Activated CD8-positive, alpha-beta memory T cell treated with anti-CD3 and anti-CD28 coated beads, Interleukin-2, amount 50 U/mL, for 1 hour (primary cell): ENCODE measurements around the gene BFSP1.

Experiments used
- DNase-seq: peaks from one replicate; pipeline ENCODE4 v3.0.0-alpha.2; 2020; ENCODE audit errors: extremely low read depth

Gene BFSP1

DNA sequence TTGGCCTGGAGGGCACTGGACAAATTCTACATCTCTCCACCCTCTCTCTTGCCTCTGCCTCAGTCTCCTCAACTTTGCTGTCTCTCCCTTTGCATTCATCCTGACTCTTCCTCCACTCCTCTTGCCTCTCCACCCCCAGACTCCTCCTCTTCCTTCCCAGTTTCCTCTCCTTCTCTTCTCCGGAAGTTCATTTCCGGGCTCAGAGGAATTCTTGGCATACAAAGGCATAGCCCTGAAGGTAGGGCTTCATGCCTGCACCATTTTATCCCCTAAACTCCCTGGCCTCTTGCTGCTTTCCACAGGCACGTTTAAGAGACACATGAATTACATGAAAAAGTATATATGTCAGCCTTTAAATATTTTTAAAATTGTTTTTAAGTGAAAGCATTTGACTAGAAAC is 10.6 kb downstream of the BFSP1 start:
- no peak for DNase-seq

DNA sequence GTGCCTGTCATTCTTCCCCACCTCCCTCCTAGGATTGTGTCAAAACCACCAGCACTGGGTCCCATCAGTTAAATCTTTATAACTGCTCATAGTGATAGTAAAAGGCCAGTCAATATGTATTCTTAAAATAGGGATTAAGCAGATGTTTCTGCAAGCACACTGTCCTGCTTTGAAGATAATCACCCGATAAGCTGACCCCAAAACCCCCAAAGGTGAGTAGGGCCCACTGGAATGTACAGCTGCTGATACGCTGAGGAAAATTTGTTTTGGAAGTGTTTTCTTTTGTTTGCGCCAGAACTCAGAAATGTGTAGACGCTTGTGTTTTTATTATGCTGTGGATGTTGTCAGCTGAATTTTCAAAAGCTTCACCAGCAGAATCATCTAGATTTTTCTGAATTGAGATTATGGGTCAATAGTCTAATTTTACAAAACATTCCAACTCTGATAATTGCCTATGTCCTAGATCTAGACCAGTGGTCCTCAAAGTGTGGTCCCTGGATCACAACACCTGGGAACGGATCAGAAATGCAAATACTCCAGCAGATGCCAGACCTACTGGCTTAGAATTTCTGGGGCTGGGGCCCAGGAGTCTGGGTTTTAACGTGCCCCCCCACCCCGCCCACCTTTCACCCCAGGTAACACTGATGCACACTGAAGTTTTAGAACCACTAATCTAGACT is 11.4 kb downstream of the BFSP1 start:
- no peak for DNase-seq

DNA sequence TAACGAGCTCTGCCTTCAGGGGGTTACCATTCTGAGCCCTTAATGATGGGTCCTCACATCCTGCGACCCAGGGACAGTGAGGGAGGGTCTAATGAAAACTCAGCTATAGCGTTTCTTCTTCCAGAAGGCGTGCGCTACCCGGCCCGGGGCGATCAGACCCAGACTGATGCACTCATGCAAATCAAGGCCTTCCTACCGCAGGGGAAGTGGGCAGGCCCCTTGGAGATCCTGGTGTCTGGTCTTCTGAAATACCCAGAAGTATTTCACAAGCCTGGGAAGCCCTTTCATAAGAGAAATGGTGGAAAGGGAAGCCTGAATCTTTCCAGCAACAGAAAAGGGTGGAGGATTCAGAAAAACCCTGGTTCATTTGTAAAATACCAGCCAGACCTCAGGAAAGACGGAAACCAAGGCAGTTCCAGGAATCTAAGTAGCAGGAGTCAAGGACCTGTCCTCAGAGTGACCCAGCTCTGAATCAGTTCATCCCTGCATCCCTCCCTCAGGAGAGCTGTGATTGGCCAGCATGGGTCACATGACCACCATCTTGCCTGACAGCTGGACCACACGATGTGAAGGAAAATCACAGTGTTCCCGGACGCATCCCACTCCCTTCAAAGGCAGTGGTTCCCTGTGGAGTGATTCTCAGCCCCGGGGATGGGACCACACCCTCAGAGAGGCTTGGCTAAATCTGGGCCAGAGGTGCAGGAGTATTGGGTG is 12.7 kb downstream of the BFSP1 start:
- DNase-seq = no peak

DNA sequence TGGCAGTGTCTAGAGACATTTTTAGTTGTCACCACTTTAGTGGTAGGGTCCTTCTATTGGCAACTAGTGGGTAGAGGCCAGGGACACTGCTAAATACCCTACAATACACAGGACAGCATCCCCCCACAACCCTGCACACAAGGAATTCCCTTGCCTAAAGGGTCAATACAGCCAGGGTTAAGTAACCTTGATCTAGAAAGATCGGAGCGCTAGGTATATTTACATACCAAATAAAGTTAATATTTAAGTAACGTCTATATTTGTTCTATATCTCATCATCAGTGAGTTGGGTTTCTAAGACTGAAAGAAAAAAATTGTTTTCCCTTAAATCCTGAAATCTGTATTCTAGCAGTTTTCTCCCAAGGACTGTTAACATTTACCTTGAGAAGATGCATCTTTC is 16.1 kb downstream of the BFSP1 start:
- DNase-seq = no peak

DNA sequence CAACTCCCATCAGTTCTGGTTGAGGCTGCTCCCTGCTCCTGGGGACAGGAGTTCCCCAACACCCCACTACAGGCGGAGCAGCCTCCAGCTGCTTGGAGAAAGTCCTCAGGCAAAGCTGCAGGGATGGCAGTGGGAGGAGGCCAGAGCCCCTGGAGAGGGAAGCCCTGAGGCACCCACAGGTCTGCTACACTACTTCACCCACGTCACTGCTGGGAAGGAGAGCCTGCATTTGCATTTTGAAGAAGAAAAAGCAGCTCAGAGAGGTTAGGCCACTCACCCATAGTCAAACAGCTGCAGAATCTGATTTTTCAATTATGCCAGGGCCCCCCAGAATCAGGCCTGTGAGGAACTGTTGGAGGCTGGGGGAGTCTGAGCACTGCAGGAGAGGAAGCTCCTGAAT is 17.2 kb downstream of the BFSP1 start:
- DNase-seq = no peak

DNA sequence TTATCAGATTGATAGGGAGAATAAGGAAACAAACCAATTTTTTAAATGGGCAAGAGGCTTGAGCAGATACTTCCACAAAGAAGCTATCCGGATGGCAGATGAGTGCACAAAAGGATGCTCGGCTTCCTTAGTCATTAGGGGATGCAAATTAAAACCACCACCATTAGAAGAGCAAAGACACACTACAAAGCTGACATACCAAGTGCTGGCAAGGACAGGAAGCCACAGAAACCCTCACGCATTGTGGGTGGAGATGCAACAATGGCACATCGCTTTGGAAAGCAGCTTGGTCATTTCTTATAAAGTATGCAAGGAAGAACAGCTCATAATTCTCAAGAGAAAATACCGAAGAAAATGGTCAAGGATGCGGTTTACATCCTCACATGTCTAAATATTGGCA is 19.8 kb downstream of the BFSP1 start:
- no peak for DNase-seq

DNA sequence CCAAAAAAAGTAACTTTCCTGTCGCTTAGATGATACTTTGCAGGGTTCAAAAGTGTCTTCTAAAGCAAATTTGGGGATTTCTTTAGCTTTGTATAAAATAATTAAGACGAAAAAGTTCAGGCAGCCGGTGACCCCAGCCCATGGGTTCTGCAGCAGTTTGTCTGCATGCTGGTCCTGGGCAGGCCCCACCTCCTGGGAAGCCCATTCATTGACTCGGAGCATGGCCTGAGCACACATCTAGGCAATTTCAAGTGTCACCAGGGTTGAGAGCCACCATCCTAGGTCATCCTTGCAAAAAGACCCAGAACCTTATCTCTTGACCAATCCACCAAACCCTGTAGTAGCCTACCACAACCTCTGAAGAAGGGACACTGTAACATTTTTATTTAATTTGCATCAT is 20.6 kb downstream of the BFSP1 start:
- no peak for DNase-seq

DNA sequence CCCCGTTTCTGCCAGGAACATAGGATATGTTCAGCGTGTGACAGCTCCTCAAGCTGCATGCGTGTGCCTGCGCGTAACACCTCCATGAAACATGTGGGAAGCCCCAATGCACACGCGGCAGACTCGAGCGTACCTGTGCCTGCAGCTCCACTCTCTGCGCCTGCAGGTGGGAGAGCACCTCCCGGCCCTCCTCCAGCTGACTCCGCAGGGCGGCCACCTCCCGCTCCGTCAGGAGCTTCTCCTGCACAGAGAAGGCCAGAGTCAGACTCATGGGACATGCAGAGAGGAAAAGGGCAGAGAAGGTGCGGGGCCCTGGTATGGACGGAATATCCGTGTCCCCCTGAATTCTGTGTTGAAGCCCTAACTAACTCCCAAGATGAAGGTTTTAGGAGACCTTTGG is 22.4 kb downstream of the BFSP1 start:
- no peak for DNase-seq

DNA sequence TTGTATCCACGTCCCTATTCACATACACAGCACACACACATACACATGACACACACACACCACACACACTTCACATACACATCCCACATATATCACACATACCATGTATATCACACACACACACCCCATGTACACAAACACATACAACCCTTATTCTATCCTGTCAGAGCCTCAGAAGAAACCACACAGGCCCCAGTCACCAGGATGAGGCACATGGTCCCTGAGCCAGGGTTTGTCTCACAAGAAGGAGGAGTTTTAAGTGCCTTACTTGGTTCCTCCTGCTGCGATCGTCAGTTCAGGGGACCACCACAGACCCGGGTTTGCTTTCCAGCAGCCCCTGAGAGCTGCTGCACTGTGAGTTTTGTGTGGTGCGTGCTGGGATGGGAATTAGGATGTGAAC is 23.6 kb downstream of the BFSP1 start:
- DNase-seq = no peak

DNA sequence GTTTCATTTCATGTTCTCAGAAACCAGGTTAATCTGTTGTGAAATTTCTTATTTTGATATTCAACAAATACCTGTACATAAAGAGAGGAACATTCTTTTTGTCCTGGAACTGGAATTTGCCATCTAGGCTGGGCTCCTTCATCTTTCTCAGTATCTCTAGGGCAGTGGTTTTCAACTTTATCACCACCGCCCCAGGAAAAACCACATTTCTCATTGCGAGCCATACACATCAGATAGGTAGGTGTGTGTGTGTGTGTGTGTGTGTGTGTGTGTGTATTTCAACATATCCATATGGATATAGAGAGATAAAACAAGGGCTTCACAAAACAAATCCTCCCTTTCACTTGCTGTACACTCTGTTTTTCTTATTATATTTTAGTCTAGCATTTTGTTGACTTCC is 24.1 kb downstream of the BFSP1 start:
- no peak for DNase-seq

DNA sequence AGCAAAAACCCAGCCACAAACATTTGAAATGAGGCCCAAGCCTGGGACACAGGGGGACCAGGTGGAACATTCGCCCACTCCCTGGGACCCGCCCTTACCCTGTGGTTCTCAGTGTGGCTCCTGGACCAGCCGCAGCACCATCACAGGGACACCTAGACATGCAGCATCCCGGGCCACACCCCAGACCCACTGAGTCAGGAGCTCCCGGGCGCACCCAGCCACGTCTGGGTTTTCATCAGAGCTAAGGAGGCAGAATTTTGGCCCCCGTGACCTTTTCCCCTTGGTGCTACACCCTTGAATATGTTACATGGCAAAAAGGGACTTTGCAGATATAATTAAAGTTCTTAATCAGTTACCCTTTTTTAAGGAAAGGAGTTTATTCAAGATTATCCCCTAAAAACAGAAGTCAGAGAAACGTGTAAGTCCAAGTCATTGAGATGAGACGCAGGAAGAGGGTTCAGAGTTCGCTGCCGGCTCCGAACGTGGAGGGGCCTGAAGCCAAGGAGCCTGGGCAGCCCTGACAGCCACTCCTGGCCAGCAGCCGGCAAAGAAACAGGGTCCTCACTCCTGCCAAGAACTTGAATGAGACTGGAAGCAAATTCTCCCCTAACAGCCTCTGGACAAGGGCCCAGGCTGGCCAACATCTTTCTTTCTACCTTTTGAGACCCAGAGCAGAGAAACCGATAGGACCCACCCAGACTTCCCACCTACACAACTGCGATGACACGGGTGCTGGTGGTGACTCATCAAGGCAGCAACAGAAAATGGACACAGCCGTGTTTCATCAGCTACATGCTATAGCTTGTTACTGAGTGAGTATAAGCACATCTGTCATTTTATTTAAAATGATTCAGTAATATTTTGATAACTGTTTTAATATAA is 25.3 kb downstream of the BFSP1 start:
- DNase-seq = no peak

DNA sequence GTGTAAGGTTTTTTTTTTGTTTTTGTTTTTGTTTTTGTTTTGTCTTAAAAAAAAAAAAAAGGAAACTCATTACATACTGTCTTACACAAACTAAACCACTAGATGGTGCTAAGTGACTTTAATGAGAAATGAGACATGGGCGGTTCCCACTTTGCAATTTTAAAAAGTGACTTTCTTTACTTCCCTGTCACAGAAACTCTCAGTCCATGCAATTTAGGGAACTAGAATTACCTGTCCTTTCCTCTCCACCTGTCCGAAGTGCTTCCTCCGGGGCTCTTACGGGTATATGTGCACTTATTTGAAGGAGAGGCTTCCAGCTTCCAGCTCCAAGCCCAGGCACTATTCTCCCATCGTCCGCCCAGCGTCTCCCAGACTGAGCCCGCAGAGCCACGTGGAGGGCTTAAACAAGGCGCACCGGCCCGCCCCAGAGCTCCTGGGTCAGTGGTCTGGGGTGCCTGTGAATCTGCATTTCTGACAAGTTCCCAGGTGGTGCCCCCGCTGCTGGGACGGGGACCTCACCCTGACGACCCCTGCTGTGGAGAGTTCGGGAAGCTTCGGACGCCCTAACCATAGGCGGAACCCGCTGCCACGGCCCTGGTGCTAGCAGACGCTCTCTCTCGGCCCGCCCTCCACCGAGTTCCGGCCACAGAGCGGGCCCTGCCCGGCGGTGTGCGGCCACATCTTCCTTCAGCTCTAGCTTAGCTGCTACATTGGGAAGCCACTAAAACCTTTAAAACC is 26.1 kb downstream of the BFSP1 start:
- no peak for DNase-seq

DNA sequence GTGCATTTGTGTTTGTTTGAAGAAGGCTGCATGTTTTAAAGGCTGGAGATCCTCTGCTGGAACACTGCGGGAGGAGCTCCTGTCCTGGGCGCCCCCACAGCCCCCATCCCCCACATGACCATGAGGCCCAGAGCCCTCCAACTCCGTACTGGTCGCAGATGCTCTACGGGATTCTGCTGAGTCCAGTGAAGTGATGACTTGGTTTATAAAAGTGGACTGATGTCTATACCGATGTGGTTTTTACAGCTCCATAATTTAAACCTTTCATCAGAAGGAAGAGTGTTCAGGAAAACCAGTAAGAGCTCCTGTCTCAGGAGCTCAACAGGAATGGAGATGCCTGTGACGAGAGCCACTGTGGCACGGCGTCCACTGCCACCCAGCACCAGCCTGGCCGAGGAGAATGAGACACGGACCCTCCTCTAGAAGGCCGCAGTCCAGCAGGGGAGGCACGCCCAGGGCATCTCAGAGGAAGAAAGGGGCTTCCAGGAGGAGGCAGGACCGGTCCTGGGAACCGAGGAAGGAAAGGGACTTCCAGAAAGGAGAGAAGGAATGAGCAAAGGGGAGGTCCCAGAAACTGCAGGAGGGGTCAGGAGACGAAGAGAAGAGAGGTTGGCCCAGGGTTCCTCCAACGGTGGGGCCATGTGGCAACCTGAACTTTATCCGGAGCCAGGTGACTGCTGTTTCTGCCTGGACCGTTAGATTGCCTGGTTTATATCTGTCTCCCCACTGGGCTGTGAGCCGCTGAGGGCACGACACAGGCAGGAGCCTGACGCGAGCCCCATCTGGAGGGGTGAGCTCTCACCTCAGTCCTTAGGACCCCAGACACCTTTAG is 26.9 kb downstream of the BFSP1 start:
- DNase-seq = no peak

DNA sequence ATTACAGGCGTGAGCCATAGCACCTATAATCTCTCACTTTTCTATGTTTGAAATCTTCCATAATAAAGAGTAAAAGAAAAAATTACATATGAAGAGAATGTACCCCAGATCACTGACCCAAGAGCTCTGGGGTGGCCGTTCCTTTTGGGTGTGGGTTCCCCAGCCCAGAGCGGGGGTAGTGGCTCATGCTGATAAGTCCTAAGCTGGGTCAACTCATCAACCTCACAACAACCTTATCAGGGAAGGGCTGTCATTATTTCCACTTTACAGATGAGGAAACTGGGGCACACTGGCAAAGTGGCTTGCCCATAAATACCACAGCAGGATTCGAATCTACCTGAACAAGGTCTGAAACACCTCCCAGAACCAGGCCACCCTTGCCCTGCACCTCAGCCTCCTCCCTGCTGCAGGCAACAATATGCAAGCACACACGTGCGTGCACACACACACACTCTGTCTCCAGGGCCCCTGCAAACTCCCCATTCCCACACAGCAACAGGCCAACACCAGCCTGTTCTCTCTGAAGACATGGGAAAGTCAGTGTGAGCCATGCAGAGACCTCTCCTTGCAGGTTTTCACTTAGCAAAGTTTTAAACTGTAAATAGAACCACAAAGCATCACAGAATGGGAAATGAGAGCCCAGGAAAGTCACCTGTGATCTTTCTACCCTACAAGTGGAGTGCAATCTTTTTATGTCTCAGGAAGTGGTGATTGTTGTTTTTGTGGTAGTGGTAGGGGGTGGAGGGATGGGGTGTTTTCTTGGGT is 27.7 kb downstream of the BFSP1 start:
- DNase-seq = no peak

DNA sequence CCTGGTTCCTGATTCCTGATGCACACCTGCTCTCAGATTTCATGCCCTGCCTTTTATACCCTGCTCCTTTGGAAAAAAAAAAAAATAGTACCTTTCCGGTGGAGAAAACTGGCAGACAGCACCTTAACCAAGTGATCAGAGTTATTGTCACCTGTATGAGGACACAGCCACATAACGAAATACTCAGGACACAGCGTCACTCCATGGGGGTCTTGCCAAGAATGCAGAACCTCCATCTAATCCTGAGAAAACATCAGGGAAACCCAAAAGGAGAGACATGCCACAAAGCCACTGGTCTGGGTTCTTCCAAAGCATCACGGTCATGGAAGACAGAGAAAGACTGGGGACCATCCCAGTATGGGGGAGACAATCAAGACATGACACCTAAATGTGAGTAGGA is 29.1 kb downstream of the BFSP1 start:
- no peak for DNase-seq

DNA sequence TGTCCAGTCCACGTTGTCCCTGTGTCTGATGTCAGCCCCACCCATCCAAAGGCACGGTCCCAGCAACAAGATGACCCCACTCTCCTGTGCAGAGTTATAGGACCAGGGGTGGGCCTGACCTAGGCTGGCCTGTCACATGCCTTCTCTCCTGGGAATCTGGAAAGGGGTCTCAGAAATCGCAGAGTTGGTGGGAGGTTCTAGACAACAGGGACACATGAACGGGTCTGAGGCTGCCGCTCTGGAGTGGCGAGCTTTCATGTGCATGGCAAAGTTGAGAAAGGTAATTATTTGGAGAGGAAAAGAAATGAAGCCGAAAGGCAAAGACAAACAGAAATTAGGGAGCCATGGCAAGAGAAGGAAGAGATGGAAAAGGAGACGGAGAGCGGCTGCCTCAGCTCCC is 29.5 kb downstream of the BFSP1 start:
- no peak for DNase-seq

DNA sequence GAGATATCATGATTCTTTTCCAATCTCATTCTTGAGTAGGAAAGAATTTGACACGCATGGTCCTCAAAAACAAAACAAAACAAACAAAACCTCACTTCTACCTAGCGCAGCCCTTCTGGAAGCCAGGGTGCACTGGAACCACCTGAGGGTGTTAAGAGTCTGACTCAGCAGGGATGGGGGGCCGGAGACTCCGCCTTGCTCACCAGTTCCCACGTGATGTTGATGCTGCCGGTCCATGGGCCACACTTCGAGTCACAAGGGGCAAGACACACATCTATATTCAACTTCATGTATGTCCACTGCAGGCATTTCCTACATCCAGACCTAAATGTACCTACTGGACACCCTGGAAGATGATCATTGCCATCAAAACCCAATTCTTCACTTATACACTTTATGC is 30.4 kb downstream of the BFSP1 start:
- DNase-seq = no peak

DNA sequence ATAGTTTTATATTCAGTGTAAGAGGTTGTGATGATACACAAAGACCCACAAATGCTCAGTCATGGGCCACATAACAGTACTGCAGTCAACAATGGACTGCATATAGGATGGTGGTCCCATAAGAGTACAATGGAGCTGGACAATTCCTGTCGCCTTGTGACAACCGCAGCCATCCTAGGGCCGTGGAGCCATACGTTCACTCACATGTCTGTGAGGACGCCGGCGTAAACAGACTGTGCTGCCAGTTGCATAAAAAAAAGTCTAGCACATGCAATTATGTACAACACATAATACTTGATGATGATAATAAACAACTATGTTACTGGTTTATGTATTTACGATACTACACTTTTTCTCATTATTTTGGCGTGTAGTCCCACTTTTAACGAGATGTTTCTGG is 30.9 kb downstream of the BFSP1 start:
- no peak for DNase-seq

DNA sequence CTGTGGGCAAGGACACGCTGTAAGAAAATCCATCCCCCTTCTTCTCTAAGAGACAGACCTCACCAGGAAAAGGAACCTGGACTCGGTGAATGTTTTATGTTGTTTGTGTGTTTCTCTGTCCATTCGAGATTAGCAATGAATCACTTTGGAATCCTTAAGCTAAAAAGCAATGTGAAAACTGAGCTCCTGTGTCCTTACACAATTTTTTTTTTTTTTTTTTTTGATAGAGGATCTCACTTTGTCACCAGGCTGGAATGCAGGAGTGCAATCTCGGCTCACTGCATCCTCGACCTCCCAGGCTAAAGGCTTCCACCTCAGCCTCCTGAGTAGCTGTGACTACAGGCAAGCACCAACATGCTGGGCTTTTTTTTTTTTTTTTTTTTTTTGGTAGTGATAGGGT is 32.1 kb downstream of the BFSP1 start:
- no peak for DNase-seq

DNA sequence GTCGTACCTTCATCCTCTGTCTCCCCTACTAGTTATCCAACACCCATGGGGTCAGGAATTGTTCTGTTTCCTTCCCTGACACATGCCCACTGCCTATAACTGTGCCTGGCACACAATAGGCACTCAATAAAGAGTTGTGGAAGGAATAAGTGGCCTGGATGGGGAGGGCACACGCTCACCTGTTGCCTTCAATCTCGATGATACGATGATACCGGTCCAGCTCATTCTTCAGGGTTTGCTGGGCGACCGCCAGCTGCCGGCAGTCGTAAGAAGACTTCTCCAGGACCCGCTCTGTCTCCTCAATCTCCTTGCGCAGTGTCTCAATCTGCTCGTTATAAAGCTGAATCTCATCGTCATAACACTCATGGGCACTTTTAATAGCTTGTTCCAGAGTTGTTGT is 32.5 kb downstream of the BFSP1 start:
- no peak for DNase-seq
